Inflammatory macrophage treated with lipopolysaccharide for 1 hour (primary cell): ENCODE data around the gene AKAP13.

Experiments
- DNase-seq, 2 donors: peaks; one replicate each; pipeline ENCODE4 v3.0.0-alpha.2; 2020 to 2022

AKAP13 gene

GRCh38 chr15:85607141-85607806 is 226.9 kb downstream of the AKAP13 start:
- DNase-seq, result no peak

GRCh38 chr15:85607842-85608241 is 227.4 kb downstream of the AKAP13 start:
- DNase-seq, result no peak

- DNase-seq, result no peak
Observed at GRCh38 chr15:85609492-85609891, 229.1 kb downstream of the AKAP13 start.

- no peak for DNase-seq
Observed at GRCh38 chr15:85611361-85611760, 231.0 kb downstream of the AKAP13 start.

GRCh38 chr15:85614059-85614458 is 233.7 kb downstream of the AKAP13 start:
- no peak for DNase-seq

- peak; percentile 52 to 59 for DNase-seq
Observed at GRCh38 chr15:85615930-85616329, 235.5 kb downstream of the AKAP13 start.

- DNase-seq, result no peak
Observed at GRCh38 chr15:85616549-85617110, 236.2 kb downstream of the AKAP13 start.

GRCh38 chr15:85618228-85618505 is 237.8 kb downstream of the AKAP13 start:
- DNase-seq, result no peak

GRCh38 chr15:85618956-85619491 is 238.6 kb downstream of the AKAP13 start:
- peak; percentile 83 to 84 for DNase-seq

- no peak for DNase-seq
Observed at GRCh38 chr15:85619992-85620689, 239.7 kb downstream of the AKAP13 start.

- DNase-seq, result no peak
Observed at GRCh38 chr15:85620690-85621049, 240.3 kb downstream of the AKAP13 start.

GRCh38 chr15:85621094-85621493 is 240.7 kb downstream of the AKAP13 start:
- DNase-seq, result peak in 1 of 2 donors; percentile 53

- no peak for DNase-seq
Observed at GRCh38 chr15:85622221-85622831, 241.9 kb downstream of the AKAP13 start.

GRCh38 chr15:85623315-85624049 is 243.1 kb downstream of the AKAP13 start:
- peak; percentile 79 to 85 for DNase-seq

- no peak for DNase-seq
Observed at GRCh38 chr15:85624291-85624801, 243.9 kb downstream of the AKAP13 start.

- DNase-seq, result no peak
Observed at GRCh38 chr15:85625166-85625830, 244.9 kb downstream of the AKAP13 start.

- DNase-seq, result no peak
Observed at GRCh38 chr15:85625856-85626255, 245.5 kb downstream of the AKAP13 start.

GRCh38 chr15:85627213-85627935 is 247.0 kb downstream of the AKAP13 start:
- DNase-seq, result no peak

- no peak for DNase-seq
Observed at GRCh38 chr15:85630311-85630710, 249.9 kb downstream of the AKAP13 start.

- DNase-seq, result no peak
Observed at GRCh38 chr15:85631018-85631417, 250.6 kb downstream of the AKAP13 start.

GRCh38 chr15:85632014-85632413 is 251.6 kb downstream of the AKAP13 start:
- DNase-seq, result no peak

- no peak for DNase-seq
Observed at GRCh38 chr15:85633859-85634258, 253.5 kb downstream of the AKAP13 start.
